K562 (cell line): Measurements from ENCODE around the gene ARID3A. TPM values are rescaled to one million over a fixed set of nuclear protein-coding genes. Genes with fewer than 3 reads are reported as not detected.
A peak's percentile ranks its signal among the peaks of the same experiment; 100 is the strongest.

Source experiments
- ATF1 ChIP-seq, 2 experiments: fragments of 450-650 bp in 1 of 2; IDR thresholded peaks; 2 replicates each; pipeline ENCODE4 v1.6.1; 2016; ENCODE audit warnings: missing compliant biosample characterization in 1 of 2, missing genetic modification characterization in 1 of 2
- ELK1 ChIP-seq: sonication (generic); formaldehyde crosslinking; IDR thresholded peaks from 2 replicates; pipeline ENCODE4 v1.8.1; 2022; ENCODE audit warnings: missing genetic modification reagents
- EWSR1 ChIP-seq: fragments of 450-650 bp; IDR thresholded peaks from 2 replicates; pipeline ENCODE4 v1.6.1; 2018; ENCODE audit warnings: borderline replicate concordance, mild to moderate bottlenecking, low read depth, moderate library complexity; ENCODE audit not compliant: partially characterized antibody
- FOXA1 ChIP-seq: fragments of 450-650 bp; IDR thresholded peaks from 2 replicates; pipeline ENCODE4 v1.6.1; 2016; ENCODE audit warnings: mild to moderate bottlenecking, borderline replicate concordance
- HCFC1 ChIP-seq: IDR thresholded peaks from 2 replicates; pipeline ENCODE4 v1.6.1; 2012; ENCODE audit warnings: low read depth, low read length, improper control_type of control experiment
- HEY1 ChIP-seq: fragments of 250-450 bp; sonication (Bioruptor Pico); IDR thresholded peaks from 2 replicates; pipeline ENCODE4 v1.5.0; 2020; ENCODE audit warnings: mild to moderate bottlenecking, moderate library complexity, borderline replicate concordance
- JUNB ChIP-seq: fragments of 450-650 bp; formaldehyde crosslinking; conservative IDR thresholded peaks from 2 replicates; pipeline ENCODE4 v1.4.0; 2020; ENCODE audit warnings: mild to moderate bottlenecking
- KDM5B ChIP-seq: fragments of 200-600 bp; sonication (generic); IDR thresholded peaks from 2 replicates; pipeline ENCODE4 v1.6.1; 2012; ENCODE audit warnings: low read depth, mild to moderate bottlenecking, moderate library complexity, low read length, control low read depth, inconsistent platforms; ENCODE audit not compliant: insufficient replicate concordance
- RFX5 ChIP-seq: IDR thresholded peaks from 2 replicates; pipeline ENCODE4 v1.6.1; 2011; ENCODE audit warnings: low read depth, mild to moderate bottlenecking, improper control_type of control experiment, low read length
- RREB1 ChIP-seq: fragments of 250-450 bp; sonication (Bioruptor Pico); IDR thresholded peaks from 2 replicates; pipeline ENCODE4 v1.4.0; 2020
- SLC30A9 ChIP-seq: fragments of 250-450 bp; sonication (Bioruptor Pico); IDR thresholded peaks from 2 replicates; pipeline ENCODE4 v1.8.0; 2022; ENCODE audit warnings: mild to moderate bottlenecking, moderate library complexity
- SMARCB1 ChIP-seq: IDR thresholded peaks from 2 replicates; pipeline ENCODE4 v1.6.1; 2011; ENCODE audit warnings: improper control_type of control experiment, low read depth; ENCODE audit not compliant: insufficient read length
- XRCC4 ChIP-seq: IDR thresholded peaks from one replicate; pipeline ENCODE4 v1.6.1; 2011; ENCODE audit not compliant: insufficient read depth, insufficient read length; ENCODE audit errors: extremely low read depth
- ZNF24 ChIP-seq: fragments of 450-650 bp; IDR thresholded peaks from 2 replicates; pipeline ENCODE4 v1.6.1; 2016
- ZNF449 ChIP-seq: fragments of 250-450 bp; sonication (Bioruptor Pico); IDR thresholded peaks from 2 replicates; pipeline ENCODE4 v1.8.0; 2022; ENCODE audit warnings: moderate library complexity, mild to moderate bottlenecking, inconsistent platforms
- polyA plus RNA-seq, 8 experiments: library from polyadenylated mRNA; depleted of rRNA in 4 of 8; stranded (reverse) in 5 of 8; unstranded in 3 of 8; fragments of >200 nt; fragmentation: Nextera tagmentation in 2 of 8; fragmentation: Illumina TruSeq in 1 of 8; extraction: Ambion mirVana in 2 of 8; extraction: Trizol in 1 of 8; gene quantifications; 2 replicates each; pipeline versions ENCODE4 v1.2.1 to v1.2.3, GENCODE V29; 2011 to 2014; ENCODE audit warnings: inconsistent platforms in 1 of 8, missing spikeins in 1 of 8
- total RNA-seq, 7 experiments: library from RNA; depleted of rRNA in 6 of 7; stranded (reverse); fragments of >200 nt in 6 of 7; fragmentation: Illumina TruSeq in 2 of 7; extraction: Trizol in 2 of 7; gene quantifications; 2 replicates each; pipeline versions ENCODE4 v1.2.1 to v1.2.3, GENCODE V29; 2011 to 2021; ENCODE audit warnings: low replicate concordance in 1 of 7

ARID3A gene
- total and polyA plus RNA-seq, 9 of the 15 experiments (the other 6 are each of a cell fraction or from before 2014, with no cell fraction given) = 1.4 to 118 (median 31.2) TPM

- TF ChIP-seq ZNF449 (CRISPR knock-in tag) = no peak
- no peak for TF ChIP-seq SLC30A9 (CRISPR knock-in tag)
- TF ChIP-seq KDM5B = peak; percentile 39
- 0 out of 2 replicates have a peak, but pooled peaks have one; percentile 27 for TF ChIP-seq RREB1 (CRISPR knock-in tag)
- TF ChIP-seq RFX5 = no peak
- TF ChIP-seq HCFC1 = peak; percentile 4; the same call in 1 of the 2 replicates
- no peak for TF ChIP-seq ZNF24
- no peak for TF ChIP-seq ELK1 (CRISPR knock-in tag)
- no peak for TF ChIP-seq EWSR1
- TF ChIP-seq JUNB (CRISPR knock-in tag) = no peak
- no peak for TF ChIP-seq ATF1 (CRISPR knock-in tag; IDR thresholded peaks at IDR 0.05)
- TF ChIP-seq ATF1 (tag; IDR thresholded peaks at IDR 0.05) = peak; percentile 90
- TF ChIP-seq HEY1 (CRISPR knock-in tag) = no peak
- no peak for TF ChIP-seq FOXA1
- TF ChIP-seq XRCC4 = no peak
- no peak for TF ChIP-seq SMARCB1
Measured at GRCh38 chr19:907183-907853, 18.5 kb upstream of the ARID3A start (continued).
